AG09309 (cell line): ENCODE measurements around the gene TOX2.

Source experiments
- DNase-seq: peaks from one replicate; pipeline ENCODE4 v3.0.0-alpha.2; 2010; ENCODE audit warnings: low read depth
- H3K4me3 ChIP-seq: 2 replicates; pipeline ENCODE4 v1.5.1; 2011; ENCODE audit warnings: mild to moderate bottlenecking, low read depth, low read length, moderate library complexity; ENCODE audit not compliant: control insufficient read depth
- TF ChIP-seq, protein P1 (sequence below): IDR thresholded peaks from 2 replicates; pipeline ENCODE4 v1.5.1; 2011; ENCODE audit warnings: mild to moderate bottlenecking, low read depth, low read length, inconsistent platforms; ENCODE audit not compliant: insufficient read depth, control insufficient read depth; ENCODE audit errors: missing control alignments

TOX2 gene

DNA sequence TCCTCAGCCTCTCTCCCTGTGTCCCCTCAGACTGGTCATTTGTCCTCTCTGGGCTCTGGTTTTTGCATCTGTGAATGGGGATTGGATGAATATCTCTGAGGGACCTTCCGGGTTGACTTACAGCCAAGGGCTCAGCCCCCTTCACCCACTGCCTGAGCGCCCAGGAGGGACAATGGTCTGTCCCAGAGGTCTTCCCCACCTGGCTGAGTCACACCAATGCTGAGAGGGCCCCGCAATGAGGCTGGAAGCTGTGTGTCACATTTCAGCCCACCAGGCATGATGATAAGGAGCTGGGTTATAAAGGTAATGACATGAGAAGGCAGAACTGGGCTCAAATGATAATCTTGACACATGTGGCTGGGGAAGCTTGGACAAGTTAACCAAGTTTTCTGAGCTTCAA lies 70.5 kb downstream of the TOX2 start:
- DNase-seq: no peak
- TF ChIP-seq, protein P1, sequence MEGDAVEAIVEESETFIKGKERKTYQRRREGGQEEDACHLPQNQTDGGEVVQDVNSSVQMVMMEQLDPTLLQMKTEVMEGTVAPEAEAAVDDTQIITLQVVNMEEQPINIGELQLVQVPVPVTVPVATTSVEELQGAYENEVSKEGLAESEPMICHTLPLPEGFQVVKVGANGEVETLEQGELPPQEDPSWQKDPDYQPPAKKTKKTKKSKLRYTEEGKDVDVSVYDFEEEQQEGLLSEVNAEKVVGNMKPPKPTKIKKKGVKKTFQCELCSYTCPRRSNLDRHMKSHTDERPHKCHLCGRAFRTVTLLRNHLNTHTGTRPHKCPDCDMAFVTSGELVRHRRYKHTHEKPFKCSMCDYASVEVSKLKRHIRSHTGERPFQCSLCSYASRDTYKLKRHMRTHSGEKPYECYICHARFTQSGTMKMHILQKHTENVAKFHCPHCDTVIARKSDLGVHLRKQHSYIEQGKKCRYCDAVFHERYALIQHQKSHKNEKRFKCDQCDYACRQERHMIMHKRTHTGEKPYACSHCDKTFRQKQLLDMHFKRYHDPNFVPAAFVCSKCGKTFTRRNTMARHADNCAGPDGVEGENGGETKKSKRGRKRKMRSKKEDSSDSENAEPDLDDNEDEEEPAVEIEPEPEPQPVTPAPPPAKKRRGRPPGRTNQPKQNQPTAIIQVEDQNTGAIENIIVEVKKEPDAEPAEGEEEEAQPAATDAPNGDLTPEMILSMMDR: no peak
- no peak overlapping the region for H3K4me3 ChIP-seq

GRCh38 chr20:43985608-43986316 lies 71.1 kb downstream of the TOX2 start:
- TF ChIP-seq, protein P1: no peak
- no peak for DNase-seq
- no peak overlapping the region for H3K4me3 ChIP-seq

DNA sequence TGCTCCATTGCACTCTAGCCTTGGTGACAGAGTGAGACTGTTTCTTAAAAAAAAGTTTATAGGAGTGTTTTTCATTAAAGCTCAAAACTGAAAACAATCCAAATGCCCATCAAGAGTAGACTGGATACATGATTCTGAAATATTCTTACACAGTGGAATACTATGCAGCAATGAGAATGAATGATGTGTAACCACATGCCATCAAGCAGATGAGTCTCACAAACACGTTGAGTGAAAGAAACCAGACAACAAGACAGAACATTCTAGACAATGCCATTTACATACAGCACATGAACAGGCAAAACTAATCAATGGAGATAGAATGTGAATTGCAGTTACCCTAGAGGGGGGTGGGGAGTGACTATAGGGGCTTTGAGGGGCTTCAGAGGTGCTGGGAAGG lies 72.4 kb downstream of the TOX2 start:
- no peak overlapping the region for H3K4me3 ChIP-seq
- TF ChIP-seq, protein P1: no peak

GRCh38 chr20:43987531-43987930 lies 72.9 kb downstream of the TOX2 start:
- TF ChIP-seq, protein P1: no peak
- no peak overlapping the region for H3K4me3 ChIP-seq
- no peak for DNase-seq

More for the DNA sequence above, 72.4 kb downstream of the TOX2 start:
- no peak for DNase-seq

GRCh38 chr20:43988451-43988850 lies 73.8 kb downstream of the TOX2 start:
- no peak overlapping the region for H3K4me3 ChIP-seq
- no peak for DNase-seq
- TF ChIP-seq, protein P1: no peak

GRCh38 chr20:43988867-43989266 lies 74.2 kb downstream of the TOX2 start:
- TF ChIP-seq, protein P1: peak; percentile 60
- no peak overlapping the region for H3K4me3 ChIP-seq
- peak; percentile 18 for DNase-seq
